Measurements from ENCODE around the gene GLIS2.

Gene GLIS2

GRCh38 chr16:4352843-4353242, 37.0 kb downstream of the GLIS2 start:
- DNase-seq (ENCODE audit: low spot score): no peak

- no peak for DNase-seq (ENCODE audit: low spot score)
Measured at GRCh38 chr16:4353675-4354074, 37.8 kb downstream of the GLIS2 start.

- DNase-seq (ENCODE audit: low spot score): no peak
Measured at GRCh38 chr16:4354512-4355409, 38.9 kb downstream of the GLIS2 start.

- no peak for DNase-seq (ENCODE audit: low spot score)
Measured at GRCh38 chr16:4356820-4357219, 41.0 kb downstream of the GLIS2 start.

GRCh38 chr16:4358236-4358635, 42.4 kb downstream of the GLIS2 start:
- no peak for DNase-seq (ENCODE audit: low spot score)

GRCh38 chr16:4358831-4359561, 43.1 kb downstream of the GLIS2 start:
- no peak for DNase-seq (ENCODE audit: low spot score)

- no peak for DNase-seq (ENCODE audit: low spot score)
Measured at GRCh38 chr16:4359914-4360313, 44.0 kb downstream of the GLIS2 start.

- DNase-seq (ENCODE audit: low spot score): no peak
Measured at GRCh38 chr16:4360538-4361021, 44.7 kb downstream of the GLIS2 start.

GRCh38 chr16:4361033-4361943, 45.4 kb downstream of the GLIS2 start:
- no peak for DNase-seq (ENCODE audit: low spot score)

GRCh38 chr16:4361944-4362311, 46.1 kb downstream of the GLIS2 start:
- DNase-seq (ENCODE audit: low spot score): no peak

GRCh38 chr16:4362476-4363135, 46.7 kb downstream of the GLIS2 start:
- no peak for DNase-seq (ENCODE audit: low spot score)

GRCh38 chr16:4364196-4365013, 48.5 kb downstream of the GLIS2 start:
- DNase-seq (ENCODE audit: low spot score): no peak

- DNase-seq (ENCODE audit: low spot score): no peak
Measured at GRCh38 chr16:4365014-4365406, 49.1 kb downstream of the GLIS2 start.

- DNase-seq (ENCODE audit: low spot score): no peak
Measured at GRCh38 chr16:4365615-4366014, 49.7 kb downstream of the GLIS2 start.

GRCh38 chr16:4366016-4366415, 50.1 kb downstream of the GLIS2 start:
- no peak for DNase-seq (ENCODE audit: low spot score)

- DNase-seq (ENCODE audit: low spot score): no peak
Measured at GRCh38 chr16:4367393-4367856, 51.6 kb downstream of the GLIS2 start.

GRCh38 chr16:4369007-4369733, 53.3 kb downstream of the GLIS2 start:
- no peak for DNase-seq (ENCODE audit: low spot score)

GRCh38 chr16:4370151-4370550, 54.3 kb downstream of the GLIS2 start:
- DNase-seq (ENCODE audit: low spot score): no peak

- no peak for DNase-seq (ENCODE audit: low spot score)
Measured at GRCh38 chr16:4370570-4371356, 54.9 kb downstream of the GLIS2 start.
